HepG2 (cell line): ENCODE results near the gene IRS1. TPM values are rescaled to one million over a fixed set of nuclear protein-coding genes. Genes with fewer than 3 reads are reported as not detected.

Experiments
- ATAC-seq: fragments of 200-7000 bp; cut with Tn5 transposase; 3 replicates; pipeline ENCODE4 v1.9.1; 2020; ENCODE audit warnings: mild to moderate bottlenecking, moderate library complexity
- BruUV-seq: library from RNA; stranded (reverse); fragments of 400-500 nt; replicated peaks from 2 replicates; lab custom pipeline; 2021; lab: Mats Ljungman, UMichigan
- CTCF ChIA-PET: fragments of 300-600 bp; formaldehyde crosslinking; extraction: SDS; loops from one replicate; lab custom pipeline; 2021; ENCODE audit warnings: low total read pairs, inconsistent platforms, low intra/inter-chr PET ratio; lab: Yijun Ruan, JAX
- POLR2A ChIA-PET: fragments of 350-600 bp; sonication (Branson Sonifier 250); formaldehyde crosslinking; loops from one replicate; lab custom pipeline; 2020; ENCODE audit warnings: antibody characterized with exemption, inconsistent platforms; lab: Yijun Ruan, JAX
- DNase-seq: peaks from one replicate; pipeline ENCODE4 v3.0.0-alpha.2; 2015; ENCODE audit warnings: low spot score
- FAIRE-seq: peaks from 3 replicates; lab custom pipeline; 2011; peaks lifted over from hg19 to GRCh38; lab: Jason Lieb, UNC
- H2AFZ ChIP-seq: one replicate; pipeline ENCODE4 v1.6.1; 2011; ENCODE audit warnings: low read length, inconsistent platforms
- H3K27ac ChIP-seq: fragments of 300-600 bp; 3 replicates; pipeline ENCODE4 v1.8.0; 2011; ENCODE audit warnings: mixed run types, mild to moderate bottlenecking, mixed read lengths, low read length, inconsistent platforms; ENCODE audit not compliant: insufficient read depth; ENCODE audit errors: extremely low read length
- H3K27me3 ChIP-seq, 2 experiments: fragments of 200-600 bp in 1 of 2; 2 replicates in 1 of 2; 3 replicates in 1 of 2; pipeline versions ENCODE4 v1.6.0 to v1.8.0; 2011; ENCODE audit warnings: low read length in 2 of 2, mild to moderate bottlenecking in 2 of 2, moderate library complexity in 2 of 2, inconsistent platforms in 1 of 2; ENCODE audit not compliant: insufficient read depth in 2 of 2, control insufficient read depth in 1 of 2
- H3K36me3 ChIP-seq, 2 experiments: fragments of 200-600 bp in 1 of 2; replicated peaks in 1 of 2; 2 replicates in 1 of 2; 3 replicates in 1 of 2; pipeline versions ENCODE4 v1.5.1 to v1.8.0; 2011; ENCODE audit warnings: low read length in 2 of 2, inconsistent platforms in 1 of 2; ENCODE audit not compliant: insufficient read depth in 2 of 2, control insufficient read depth in 1 of 2
- H3K4me1 ChIP-seq: 2 replicates; pipeline ENCODE4 v1.5.1; 2012; ENCODE audit warnings: low read length, inconsistent platforms; ENCODE audit not compliant: insufficient read depth
- H3K4me2 ChIP-seq: 2 replicates; pipeline ENCODE4 v1.6.0; 2011; ENCODE audit warnings: low read depth, low read length, inconsistent platforms
- H3K4me3 ChIP-seq, 3 experiments: fragments of 200-600 bp in 1 of 3; sonication (generic), shearing (Covaris generic) in 1 of 3; replicated peaks in 1 of 3; 2 replicates each; pipeline ENCODE4 v1.5.1; 2011 to 2016; ENCODE audit warnings: low read length in 3 of 3, inconsistent platforms in 2 of 3, low read depth in 2 of 3, mild to moderate bottlenecking in 2 of 3, control low read depth in 1 of 3, mixed read lengths in 1 of 3; ENCODE audit not compliant: insufficient read depth in 1 of 3
- H3K79me2 ChIP-seq: one replicate; pipeline ENCODE4 v1.6.1; 2011; ENCODE audit warnings: low read length, inconsistent platforms; ENCODE audit not compliant: insufficient read depth
- H3K9ac ChIP-seq: 2 replicates; pipeline ENCODE4 v1.6.0; 2011; ENCODE audit warnings: mild to moderate bottlenecking, low read depth, low read length, inconsistent platforms; ENCODE audit not compliant: insufficient read depth
- H3K9me3 ChIP-seq: 2 replicates; pipeline ENCODE4 v1.5.1; 2012; ENCODE audit warnings: mild to moderate bottlenecking, low read length
- H4K20me1 ChIP-seq: 2 replicates; pipeline ENCODE4 v1.6.0; 2011; ENCODE audit warnings: inconsistent platforms, mild to moderate bottlenecking, low read length, moderate library complexity; ENCODE audit not compliant: insufficient read depth
- ESRRA ChIP-seq: sonication (generic); formaldehyde crosslinking; IDR thresholded peaks from 2 replicates; pipeline ENCODE4 v1.5.1; 2020; ENCODE audit warnings: mild to moderate bottlenecking, low read depth, missing genetic modification reagents
- KLF13 ChIP-seq: sonication (generic); formaldehyde crosslinking; IDR thresholded peaks from 2 replicates; pipeline ENCODE4 v1.4.0; 2020; ENCODE audit warnings: mild to moderate bottlenecking, missing genetic modification reagents
- KLF9 ChIP-seq: IDR thresholded peaks from 2 replicates; pipeline ENCODE4 v1.6.1; 2016; ENCODE audit warnings: low read depth
- PHF8 ChIP-seq: sonication (generic); formaldehyde crosslinking; IDR thresholded peaks from 2 replicates; pipeline ENCODE4 v1.5.0; 2020; ENCODE audit warnings: missing genetic modification reagents
- WGBS: methylation state at CpG from one replicate; pipeline ENCODE4 v1.1.6; 2017; ENCODE audit warnings: low lambda C conversion rate; 5-methylcytosine and 5-hydroxymethylcytosine counted together
- in situ Hi-C: cut with HindIII; loops from 2 replicates; pipeline ENCODE4 v1.10.0; 2017; ENCODE audit warnings: low pct_unique_long_range_greater_than_20kb; ENCODE audit not compliant: extremely low pct_ligation_motif_present
- intact Hi-C: fragments of 100-400 bp; cut with micrococcal nuclease; formaldehyde crosslinking; loops from one replicate; pipeline ENCODE4 v1.10.0; 2022; ENCODE audit not compliant: unreplicated experiment
- polyA plus RNA-seq, 8 experiments: library from polyadenylated mRNA; depleted of rRNA in 3 of 8; stranded (reverse) in 7 of 8; unstranded in 1 of 8; fragments of >200 nt; fragmentation: Illumina TruSeq in 4 of 8; extraction: Trizol in 4 of 8; gene quantifications; 2 replicates each; pipeline versions ENCODE4 v1.2.1 to v1.2.3, GENCODE V29; 2011 to 2016; ENCODE audit warnings: low read depth in 4 of 8, missing spikeins in 1 of 8, mixed read lengths in 1 of 8; ENCODE audit not compliant: insufficient read depth in 1 of 8
- total RNA-seq, 5 experiments: library from RNA; depleted of rRNA; stranded (reverse); fragments of >200 nt; fragmentation: Illumina TruSeq; extraction: Trizol; gene quantifications; 2 replicates each; pipeline ENCODE4 v1.2.3, GENCODE V29; 2016; ENCODE audit warnings: low read depth in 1 of 5
- TF ChIP-seq, protein P1 (sequence below): sonication (generic); formaldehyde crosslinking; IDR thresholded peaks from 2 replicates; pipeline ENCODE4 v1.8.1; 2023; ENCODE audit warnings: mild to moderate bottlenecking, missing genetic modification reagents, borderline replicate concordance
- TF ChIP-seq, protein P2 (sequence below): sonication (generic); formaldehyde crosslinking; IDR thresholded peaks from 2 replicates; pipeline ENCODE4 v1.4.0; 2020; ENCODE audit warnings: mild to moderate bottlenecking, missing genetic modification reagents

IRS1 gene
- total and polyA plus RNA-seq, 2 of the 13 experiments (the other 11 are each of a cell fraction or from before 2014, with no cell fraction given): 8.7 to 9.0 TPM

DNA sequence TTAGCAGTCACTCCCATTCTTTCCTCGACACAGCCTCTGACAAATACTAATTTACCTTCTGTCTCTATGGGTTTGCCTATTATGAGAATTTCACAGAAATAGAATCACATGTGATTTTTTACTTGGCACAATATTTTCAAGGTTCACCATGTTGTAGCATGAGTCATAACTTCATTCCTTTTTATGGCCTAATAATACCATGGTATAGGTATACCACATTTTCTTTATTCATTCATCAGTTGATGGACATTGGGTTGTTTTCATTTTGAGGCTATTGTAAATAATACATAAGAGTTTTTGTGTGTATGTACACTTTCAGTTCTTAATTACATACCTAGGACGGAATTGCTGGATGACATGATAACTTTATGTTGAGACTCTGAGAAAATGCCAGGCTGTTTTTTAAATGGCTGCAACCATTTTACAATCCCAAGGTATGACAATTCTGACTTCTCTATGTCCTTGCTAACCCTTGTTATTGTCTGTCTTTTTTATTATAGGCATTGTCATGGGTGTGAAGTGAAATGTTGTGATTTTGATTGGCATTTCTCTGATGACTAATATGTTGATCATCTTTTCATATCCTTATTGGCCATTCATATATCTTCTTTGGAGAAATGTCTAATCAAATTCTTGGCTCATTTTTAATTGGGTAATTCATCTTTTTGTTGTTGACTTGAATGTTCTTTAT is 87.9 kb downstream of the IRS1 start:
- WGBS: 90% methylated on average over 2 of the region's 2 CpGs
- no peak overlapping the region for H3K9ac ChIP-seq
- FAIRE-seq (no peak), DNase-seq (no peak), ATAC-seq (no peak)
- in situ Hi-C loops: no loop called here
- no peaks in the 10 kb centered on the region for H3K36me3 ChIP-seq
- no peak overlapping the region for H3K4me3 ChIP-seq
- H3K4me2 ChIP-seq: no peak overlapping the region
- no peak overlapping the region for H3K27ac ChIP-seq
- TF ChIP-seq PHF8 (CRISPR knock-in tag): no peak
- no peak for TF ChIP-seq ESRRA (CRISPR knock-in tag)
- no peak for TF ChIP-seq KLF9 (CRISPR knock-in tag)
- TF ChIP-seq, protein P1, sequence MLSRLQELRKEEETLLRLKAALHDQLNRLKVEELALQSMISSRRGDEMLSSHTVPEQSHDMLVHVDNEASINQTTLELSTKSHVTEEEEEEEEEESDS (CRISPR knock-in tag): no peak
- TF ChIP-seq, all 625 proteins: peak for 0
- Histone ChIP-seq H3K9me3 (no peaks in the 10 kb centered on the region), H3K79me2 (no peaks in the 10 kb centered on the region), H3K4me1 (no peaks in the 10 kb centered on the region), H3K27me3 (no peaks in the 10 kb centered on the region), H4K20me1 (no peaks in the 10 kb centered on the region), H2AFZ (no peak overlapping the region)
- no TSS peak for BruUV-seq
- ChIA-PET CTCF (no interaction called here), POLR2A (no interaction called here)
- intact Hi-C loops: no loop called here

DNA sequence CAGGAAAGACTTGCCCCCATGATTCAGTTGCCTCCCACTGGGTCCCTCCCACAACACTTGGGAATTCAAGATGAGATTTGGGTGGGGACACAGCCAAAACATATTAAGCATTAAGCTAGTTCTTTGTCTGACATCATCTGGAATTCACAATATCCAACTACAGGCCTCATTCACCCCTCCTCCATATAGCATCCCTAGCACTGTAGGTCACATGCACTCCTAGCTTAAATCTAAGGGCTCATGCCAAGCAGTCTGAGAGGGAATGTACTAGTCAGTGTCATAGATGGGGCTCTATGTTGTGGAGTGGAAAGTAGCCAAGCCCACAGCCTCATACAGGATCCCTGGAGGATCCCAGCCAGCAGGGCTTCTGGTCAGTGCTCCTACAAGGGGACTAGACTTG is 92.1 kb downstream of the IRS1 start:
- intact Hi-C loops (no loop called here), in situ Hi-C loops (no loop called here)
- BruUV-seq: no TSS peak
- Histone ChIP-seq H3K9me3 (no peaks in the 10 kb centered on the region), H3K9ac (no peak overlapping the region), H2AFZ (no peak overlapping the region), H3K4me3 (no peak overlapping the region), H3K36me3 (no peaks in the 10 kb centered on the region), H4K20me1 (no peaks in the 10 kb centered on the region), H3K4me2 (no peak overlapping the region), H3K79me2 (no peaks in the 10 kb centered on the region), H3K4me1 (no peaks in the 10 kb centered on the region), H3K27ac (no peak overlapping the region), H3K27me3 (no peaks in the 10 kb centered on the region)
- FAIRE-seq: no peak
- ATAC-seq: no peak
- ChIA-PET POLR2A (no interaction called here), CTCF (no interaction called here)
- DNase-seq: no peak
- TF ChIP-seq, protein P2, sequence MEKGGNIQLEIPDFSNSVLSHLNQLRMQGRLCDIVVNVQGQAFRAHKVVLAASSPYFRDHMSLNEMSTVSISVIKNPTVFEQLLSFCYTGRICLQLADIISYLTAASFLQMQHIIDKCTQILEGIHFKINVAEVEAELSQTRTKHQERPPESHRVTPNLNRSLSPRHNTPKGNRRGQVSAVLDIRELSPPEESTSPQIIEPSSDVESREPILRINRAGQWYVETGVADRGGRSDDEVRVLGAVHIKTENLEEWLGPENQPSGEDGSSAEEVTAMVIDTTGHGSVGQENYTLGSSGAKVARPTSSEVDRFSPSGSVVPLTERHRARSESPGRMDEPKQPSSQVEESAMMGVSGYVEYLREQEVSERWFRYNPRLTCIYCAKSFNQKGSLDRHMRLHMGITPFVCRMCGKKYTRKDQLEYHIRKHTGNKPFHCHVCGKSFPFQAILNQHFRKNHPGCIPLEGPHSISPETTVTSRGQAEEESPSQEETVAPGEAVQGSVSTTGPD: no peak
- TF ChIP-seq KLF13 (CRISPR knock-in tag): no peak
